HTERT RPE-1 (cell line): ENCODE data around the gene TRIM17.

ENCODE experiments used
- in situ Hi-C: fragments of 300-500 bp; cut with MboI; formaldehyde crosslinking; loops from 4 replicates; pipeline ENCODE4 v1.14.3; 2020; ENCODE audit warnings: low sequenced_read_pairs

Gene TRIM17

DNA sequence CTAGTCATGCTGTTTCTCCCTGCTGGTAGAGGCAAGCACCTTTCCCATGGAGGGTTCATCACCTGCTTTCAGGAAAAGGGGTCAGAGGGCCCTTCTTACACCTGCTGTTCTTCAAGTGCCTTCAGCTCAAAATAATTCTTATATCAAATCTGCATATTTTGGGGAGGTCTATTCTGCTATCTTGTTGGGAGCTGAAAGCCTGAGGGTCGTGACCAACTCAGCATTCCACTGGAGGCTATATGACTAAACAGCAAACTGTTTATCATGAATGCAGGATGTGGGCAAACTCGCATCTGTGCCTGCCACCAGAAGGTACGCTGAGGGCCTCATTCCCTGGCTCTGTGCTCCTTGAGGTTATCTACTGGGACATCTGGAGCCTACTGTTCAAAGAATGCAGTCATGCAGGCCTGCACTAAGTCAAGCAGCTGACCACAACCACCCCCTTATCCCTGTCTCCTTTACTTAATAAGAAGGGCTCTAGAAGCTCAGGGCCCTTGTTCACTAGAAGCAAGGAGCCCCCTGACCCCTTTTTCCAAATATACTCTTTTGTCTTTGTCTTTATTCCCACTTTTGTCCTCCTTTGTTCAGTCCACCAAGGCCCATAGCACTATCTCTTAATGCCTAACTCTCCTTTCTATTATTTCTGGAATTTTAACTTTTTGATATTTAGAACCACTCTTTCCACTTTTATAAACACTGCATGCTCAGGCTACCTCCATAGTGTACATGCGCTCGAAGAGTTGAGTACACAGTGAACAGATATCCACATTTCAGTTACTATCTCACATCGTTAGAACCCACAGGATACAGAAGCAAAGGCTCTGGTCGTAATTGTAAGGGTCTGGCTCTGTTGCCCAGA, 4.5 kb upstream of the TRIM17 start:
- in situ Hi-C loops: no loop called here

DNA sequence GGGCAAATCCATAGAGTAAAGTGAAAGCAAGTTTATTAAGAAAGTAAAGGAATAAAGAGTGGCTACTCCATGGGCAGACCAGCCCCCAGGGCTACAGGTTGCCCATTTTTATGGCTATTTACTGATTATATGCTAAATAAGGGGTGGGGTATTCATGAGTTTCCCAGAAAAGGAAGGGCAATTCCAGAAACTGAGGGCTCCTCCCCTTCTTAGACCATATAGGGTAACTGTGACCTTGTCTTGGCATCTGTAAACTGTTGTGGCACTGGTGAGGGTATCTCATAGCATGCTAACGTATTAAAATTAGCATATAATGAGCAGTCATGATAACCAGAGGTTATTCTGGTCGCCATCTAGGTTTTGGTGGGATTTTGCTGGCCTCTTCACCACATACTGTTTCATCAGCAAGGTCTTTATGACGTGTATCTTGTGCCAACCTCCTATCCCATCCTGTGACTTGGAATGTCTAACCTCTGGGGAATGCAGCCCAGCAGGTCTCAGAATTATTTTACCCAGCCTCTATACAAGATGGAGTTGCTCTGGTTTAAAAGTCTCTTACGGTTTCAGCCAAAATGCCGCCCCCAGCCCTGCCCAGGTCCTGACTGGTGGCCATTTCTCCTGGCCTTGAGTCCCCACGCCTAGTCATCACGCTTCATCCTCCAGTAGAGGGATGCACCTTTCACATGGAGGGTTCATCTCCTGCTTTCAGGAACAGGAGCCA, 982 bp upstream of the TRIM17 start:
- in situ Hi-C loops: no loop called here

DNA sequence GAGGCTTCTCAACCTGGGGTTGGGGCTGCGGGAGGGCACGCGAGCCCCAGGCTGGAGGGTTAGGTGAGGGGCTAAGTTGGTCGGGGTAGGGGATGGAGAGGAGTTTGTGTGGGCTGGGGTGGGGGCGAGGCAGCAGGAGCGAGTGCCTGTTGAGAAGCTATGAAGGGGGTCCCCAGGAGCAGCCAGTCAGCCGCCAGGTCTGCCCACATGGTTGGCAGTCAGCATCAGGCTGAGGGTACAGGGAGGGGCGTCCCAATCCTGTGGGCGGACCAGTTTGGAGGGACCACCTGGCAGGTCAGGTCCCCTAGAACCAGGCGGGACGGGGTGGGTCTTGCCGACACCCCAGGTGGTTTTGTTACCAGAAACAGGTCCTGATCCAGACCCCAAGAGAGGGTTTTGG, 400 bp upstream of the TRIM17 start:
- in situ Hi-C loops: no loop called here

DNA sequence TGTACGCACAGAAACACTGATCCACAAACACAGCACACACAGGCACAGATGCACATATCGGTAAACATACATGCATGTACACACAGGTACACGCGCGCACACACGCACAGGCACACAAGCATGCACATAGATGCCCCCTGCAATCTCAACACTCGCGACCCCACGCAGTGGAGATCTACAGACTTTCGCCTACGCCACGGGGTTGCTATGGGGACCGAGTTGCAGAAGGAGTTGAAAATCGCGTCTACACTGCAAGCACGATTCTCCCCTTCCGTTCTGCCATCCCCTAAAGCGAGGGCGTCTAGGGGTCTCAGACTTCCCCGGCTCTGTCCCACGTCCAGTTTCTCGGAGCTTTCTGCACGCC, 826 bp downstream of the TRIM17 start:
- in situ Hi-C loops: no loop called here

DNA sequence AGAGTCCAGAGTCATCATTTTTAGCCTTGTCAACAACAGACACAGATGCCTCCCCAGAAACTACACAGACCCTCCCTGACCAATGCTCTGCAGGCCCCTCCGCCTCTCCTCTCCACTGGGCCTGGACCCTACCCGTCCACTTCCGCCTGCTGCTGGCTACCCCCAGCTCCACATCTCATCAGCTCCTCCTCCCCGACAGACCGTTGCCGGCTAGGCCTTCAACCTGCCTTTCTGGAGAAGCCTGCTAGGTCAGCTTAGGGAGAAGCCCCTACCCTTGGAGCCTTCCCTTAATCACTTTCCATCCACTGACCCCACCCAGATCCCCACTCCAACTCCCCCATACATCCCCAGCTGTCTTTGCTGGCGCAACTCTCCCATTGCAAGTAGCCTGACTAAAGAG, 1.4 kb downstream of the TRIM17 start:
- in situ Hi-C loops: no loop called here

DNA sequence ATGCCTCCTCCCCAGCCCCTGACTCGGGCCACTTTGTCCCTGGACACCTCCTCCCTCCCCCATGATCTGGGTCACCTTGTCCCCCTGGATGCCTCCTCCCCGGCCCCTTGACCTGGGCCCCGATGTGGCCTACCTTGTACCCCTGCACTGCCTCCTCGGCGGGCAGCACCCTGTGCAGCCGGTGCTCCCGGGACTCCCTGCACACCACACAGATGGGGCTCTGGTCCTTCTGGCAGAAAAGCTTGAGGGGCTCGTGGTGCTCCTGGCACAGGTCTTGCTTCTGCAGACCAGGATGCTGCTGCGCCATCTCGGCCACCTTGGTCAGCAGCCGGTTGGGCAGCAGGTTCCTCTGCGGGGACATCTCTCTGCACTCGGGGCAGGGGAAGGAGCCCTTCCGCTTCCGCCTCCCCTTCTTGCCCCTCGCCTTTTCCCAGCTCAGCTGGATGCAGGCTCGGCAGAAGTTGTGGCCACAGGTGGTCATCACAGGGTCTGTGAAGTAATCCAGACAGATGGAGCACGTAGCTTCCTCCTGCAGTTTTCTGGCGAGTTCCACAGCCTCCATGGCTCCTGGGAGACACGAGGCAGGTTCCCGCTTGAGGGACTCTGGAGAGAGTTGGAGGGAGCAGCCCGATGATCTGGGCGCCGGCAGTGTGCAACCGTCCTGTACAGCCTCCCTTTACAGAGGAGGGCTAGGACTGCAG, 2.0 kb downstream of the TRIM17 start:
- in situ Hi-C loops: no loop called here

DNA sequence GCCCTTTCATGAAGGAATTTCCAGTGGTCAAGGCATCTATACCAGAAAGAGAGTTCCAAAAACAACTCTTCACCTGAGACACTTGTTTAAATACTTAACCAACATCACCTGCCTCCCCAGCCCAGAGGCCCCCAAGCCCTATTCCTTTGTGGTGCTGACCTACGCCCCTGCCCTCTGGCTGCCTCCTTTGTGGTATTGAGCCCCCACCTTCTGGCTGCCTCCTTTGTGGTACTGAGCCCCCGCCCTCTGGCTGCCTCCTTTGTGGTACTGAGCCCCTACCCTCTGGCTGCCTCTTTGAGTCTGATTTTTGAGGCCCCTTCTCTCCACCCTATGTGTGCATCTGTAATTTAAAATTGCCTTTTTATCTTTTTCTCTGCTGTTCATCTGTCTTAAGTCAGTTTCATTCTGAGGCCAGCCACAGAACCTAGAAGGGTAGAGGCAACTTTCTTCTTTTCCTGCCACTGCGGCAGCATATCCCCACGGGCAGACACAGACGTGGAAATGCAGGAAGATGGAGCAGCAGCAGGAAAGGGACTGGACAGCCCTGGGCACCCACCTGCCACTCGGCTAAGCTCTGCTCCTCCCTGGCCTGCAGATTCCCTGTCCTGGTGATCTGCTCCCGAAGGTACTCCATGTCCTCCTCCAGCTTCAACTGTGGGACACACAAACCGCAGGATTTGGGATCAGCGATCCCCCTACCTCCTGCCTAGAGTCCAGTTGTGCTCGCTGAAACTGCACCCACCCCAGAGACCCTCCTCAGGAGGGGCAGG, 3.2 kb downstream of the TRIM17 start:
- in situ Hi-C loops: no loop called here

DNA sequence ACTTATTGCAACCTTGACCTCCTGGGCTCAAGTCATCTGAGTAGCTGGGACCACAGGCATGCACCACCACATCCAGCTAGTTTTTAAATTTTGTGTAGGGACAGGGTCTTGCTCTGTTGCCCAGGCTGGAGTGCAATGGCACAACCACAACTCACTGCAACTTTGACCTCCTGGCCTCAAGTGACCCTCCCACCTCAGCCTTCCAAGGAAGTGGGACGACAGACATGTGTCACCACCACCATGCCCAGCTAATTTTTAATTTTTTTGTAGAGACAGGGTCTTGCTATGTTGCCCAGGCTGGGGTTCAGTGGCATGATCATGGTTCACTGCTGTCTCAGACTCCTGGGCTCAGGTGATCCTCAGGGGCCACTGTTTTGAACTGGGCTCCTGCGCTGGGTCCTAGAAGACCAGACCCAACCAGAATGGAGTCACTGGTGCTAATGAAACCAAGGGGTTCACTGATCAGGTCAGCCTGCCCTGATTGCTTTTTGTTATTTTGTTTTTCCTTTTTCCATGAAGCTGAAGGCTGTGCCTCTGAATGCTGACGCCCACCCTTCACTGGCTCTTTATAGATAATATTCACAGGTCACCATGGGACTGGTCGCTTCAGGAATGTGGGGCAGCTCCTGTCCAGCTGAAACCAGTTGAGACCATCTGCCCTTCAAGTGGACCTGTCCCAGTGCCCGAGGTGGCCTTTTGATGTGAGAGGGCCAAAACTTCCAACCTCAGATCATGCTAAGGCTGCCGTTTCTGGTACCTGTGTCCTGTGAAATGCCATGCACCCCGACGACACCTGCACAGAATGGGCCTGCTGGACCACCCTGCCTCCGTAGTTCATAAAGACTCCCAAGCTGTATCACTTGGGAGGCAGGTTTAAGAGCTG, 4.9 kb downstream of the TRIM17 start:
- in situ Hi-C loops: no loop called here

DNA sequence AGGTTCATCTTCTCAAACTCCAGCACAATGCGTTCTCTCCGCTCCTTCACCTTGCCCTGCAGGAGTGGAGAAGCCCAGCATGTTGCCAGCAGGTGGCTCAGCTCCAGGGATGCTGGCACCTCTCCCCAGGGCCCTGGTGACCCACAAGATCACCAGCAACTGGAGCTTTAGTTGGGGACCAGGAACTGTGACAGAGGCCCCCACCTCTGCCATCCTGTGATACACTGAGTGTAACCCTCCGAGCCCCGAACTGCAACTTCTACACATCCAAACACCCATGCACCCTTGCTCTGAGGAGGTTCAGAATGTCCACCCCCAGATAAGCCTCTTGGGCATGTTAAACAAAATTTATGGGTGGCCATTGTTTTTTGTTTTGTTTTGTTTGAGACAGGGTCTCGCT, 5.5 kb downstream of the TRIM17 start:
- in situ Hi-C loops: no loop called here

DNA sequence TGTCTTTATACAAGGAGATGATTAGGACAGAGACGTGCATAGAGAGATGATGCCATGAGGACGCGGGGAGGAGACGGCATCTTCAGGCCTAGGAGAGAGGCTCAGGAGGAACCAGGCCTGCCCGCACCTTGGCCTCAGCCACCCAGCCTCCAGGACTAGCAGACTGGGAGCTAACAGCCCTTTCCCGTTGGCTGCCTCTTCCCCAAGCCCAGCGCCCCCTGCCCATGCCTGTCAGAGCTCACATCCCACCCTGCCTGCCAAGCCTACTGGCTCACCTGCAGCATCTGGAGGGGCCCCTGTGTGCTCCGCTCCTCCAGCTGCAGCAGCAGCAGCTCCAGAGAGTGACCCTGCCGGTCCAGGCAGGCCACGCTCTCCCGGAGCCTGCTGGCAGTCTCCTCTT, 6.0 kb downstream of the TRIM17 start:
- in situ Hi-C loops: no loop called here

DNA sequence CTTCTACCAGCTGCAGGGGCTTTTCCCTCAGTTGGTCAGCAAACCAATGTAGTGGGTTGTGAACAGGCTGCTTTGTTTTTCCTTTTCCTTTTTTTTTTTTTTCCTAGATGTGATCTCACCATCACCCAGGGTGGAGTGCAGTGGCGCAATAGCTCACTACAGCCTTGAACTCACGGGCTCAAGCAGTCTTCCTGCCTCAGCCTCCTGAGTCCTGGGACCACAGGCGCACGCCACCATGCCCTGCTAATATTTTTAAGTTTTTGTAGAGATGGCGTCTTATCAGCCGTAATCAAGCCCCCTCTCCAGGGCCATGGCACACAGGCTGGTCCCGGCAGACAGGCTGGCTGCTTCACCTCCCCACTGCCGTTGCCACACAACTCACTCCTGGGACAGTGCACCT, 6.6 kb downstream of the TRIM17 start:
- in situ Hi-C loops: no loop called here

DNA sequence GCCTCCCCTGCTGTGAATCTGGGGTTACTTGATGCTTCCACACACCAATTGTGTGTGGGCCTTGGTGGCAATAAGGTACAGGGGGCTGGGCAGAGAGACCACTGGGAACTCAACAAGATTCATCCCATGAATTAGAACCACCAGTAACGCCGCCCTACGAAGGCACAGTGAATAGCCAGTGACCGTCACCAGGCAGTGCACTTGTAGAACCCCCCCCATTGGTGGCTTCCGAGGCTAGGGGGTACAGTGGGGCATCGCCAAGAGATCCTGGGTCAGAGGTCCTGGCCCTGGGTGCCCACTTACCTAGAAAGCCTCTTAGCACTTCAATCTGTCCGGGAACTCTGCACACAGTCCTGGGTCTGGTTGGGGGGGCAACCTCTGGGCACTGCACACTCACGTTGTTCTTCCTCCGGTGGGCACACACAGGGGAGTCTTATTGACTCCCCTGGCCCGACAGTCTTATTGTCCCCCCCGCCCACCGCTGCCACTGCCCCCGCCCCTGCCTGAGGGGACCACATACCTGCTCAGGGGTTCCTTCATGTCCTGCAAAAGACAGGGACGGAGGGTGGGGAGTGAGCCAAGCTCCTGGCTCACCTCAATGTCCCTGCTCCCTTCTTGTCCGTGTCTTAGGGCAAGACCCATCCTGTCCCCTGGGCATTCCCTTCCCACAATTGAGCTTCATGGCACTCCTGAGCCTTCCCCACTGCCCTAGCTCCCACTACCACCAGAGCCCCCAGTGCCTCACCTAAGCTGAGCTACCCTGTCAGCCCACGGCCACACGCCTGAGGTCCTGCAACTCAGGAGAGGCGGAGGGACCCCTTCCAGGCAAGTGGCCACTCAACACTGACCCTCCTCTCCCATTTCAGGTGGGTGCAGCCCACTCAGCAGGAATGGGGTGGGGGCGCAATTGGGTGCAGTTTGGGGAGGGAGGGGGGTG, 7.5 kb downstream of the TRIM17 start:
- in situ Hi-C loops: no loop called here

DNA sequence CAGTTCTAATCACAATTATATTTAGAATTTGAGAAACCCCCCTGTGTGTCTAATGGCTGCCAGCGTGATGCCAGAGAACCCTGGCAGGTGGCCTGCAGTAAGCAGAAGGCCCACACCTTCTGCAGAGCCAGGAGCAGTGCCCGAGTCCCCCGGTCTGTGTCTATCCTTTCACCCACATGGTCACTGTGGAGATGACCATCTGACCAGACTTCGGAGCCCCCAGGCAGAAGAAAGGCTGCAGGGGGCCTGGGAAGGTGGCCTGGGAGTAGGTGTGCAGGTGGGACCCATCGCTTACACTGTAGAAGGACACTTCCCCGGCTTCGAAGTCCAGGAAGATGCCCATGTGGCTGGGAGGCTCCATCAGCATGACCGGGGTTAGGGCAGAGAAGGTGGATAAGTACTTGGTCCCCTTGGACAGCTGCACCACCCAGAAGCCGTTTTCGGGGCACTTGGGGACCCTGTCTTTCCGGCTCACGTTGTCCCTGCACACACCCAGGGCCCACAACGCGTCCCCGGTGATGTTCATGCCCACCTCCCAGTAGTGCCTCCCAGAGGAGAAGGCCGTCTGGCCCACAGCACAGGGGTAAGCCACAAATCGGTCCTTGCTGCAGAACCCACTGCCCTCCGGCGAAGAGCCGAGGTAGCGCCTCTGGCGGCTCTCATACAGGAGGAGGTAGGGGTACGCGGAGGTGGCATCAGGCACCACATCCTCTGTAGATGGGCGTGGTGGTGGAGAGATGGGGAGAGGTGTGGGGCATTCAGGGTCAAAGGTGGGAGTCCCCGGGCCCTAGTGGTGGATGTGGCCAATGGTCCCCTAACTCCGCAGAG, 8.4 kb downstream of the TRIM17 start:
- in situ Hi-C loops: no loop called here

DNA sequence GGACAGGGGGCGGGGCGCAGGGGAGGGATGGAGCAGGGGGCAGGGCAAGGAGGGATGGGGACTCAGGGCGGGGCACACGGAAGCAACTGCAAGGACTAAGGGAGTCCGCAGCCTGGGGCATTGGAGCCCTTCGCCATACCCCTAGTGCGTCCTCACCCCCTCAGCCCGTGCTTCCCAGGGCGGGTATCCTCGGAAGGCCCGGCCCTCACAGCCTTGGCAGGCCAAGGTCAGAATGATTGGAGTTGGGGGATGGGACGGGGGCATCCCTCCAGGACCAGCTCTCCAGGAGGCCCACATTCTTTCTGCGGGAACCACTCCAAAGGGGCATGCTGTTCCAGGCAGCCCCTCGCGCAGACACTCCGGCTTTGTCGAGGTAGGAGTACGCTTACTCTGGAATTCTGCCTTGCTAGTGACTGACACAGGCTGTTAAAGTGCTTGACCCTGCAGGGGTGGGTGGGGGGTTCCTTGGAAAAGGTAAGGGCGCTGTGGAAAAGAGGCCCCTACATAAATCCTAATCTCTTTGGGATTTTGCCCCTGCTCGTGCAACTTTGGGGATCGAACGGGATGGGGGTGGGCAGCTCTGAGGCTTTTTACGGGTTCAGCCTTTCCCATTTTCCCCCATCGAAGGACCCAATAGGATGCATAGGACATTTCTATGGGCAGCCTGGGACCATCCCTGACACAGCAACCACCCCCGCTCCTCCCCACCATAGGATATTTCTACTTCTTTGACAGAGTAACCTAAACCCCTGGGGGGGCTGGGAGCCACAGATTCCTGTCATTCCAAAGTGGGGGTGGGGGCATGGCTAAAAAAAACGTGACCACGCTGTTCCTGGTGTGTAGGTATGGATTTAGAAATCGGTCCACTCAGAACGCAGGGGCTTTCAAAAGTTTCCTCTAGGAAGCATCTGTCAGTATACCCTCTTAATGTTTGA, 9.3 kb downstream of the TRIM17 start:
- in situ Hi-C loops: no loop called here

DNA sequence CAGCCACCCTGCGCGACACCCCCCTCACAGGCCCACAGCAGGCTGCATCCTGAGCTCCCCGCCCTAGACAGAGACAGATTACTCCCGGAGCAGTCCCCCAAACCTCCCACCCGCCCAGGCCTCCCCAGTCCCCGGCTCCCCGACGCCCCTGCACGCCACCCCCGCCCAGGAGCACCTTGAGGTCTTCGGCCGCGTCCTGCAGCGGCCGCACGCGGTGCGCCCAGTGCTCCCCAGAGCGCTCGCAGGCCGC, 10.8 kb downstream of the TRIM17 start:
- in situ Hi-C loops: no loop called here

DNA sequence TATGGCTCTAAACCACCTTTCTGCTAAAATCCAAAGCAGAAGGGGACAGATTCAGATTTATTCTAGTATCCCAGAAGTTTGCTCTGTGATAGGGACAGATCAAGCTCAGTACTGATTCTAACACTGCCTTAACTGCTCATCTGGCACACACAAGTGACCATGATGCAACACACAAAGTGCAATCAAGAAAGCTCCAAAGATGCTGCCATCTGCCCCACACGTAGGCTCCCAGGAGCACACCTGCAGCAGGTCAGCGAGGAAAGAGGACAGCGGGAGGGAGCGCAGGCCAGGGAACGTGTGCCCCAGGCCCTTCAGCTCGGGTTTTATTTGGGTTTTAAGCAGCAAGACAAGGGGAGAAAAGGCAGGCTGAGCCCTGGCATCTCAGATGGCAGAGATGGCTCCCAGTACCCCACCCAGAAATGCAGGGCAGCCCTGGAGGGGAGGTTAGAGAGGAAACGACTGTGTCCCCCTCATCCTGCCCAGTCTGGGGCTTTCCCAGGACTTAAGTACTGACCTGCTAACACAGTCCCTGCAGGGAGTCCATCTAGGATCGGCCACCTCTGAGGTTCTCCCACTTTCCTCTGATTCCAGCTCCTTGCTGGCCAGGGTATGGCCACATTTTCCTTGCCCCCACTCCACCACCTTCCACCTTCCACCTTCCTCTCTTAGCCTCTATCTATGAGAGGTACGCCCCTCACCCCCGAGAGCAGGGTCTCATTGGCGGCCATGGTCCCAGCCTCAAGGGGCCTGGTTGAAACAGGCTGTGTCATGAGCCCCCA, 11.3 kb downstream of the TRIM17 start:
- in situ Hi-C loops: no loop called here
